ENCODE measurements around the gene PSMA3. TPM values are rescaled to one million over a fixed set of nuclear protein-coding genes. Genes with fewer than 3 reads are reported as not detected.

The PSMA3 gene
- total RNA-seq, 1 experiment from 2014 or later, result 355 TPM

- intact Hi-C loops (cut with micrococcal nuclease; ENCODE audit: unreplicated experiment), result no loop called here
- Histone ChIP-seq H3K4me3 (ENCODE audit: low read depth, low read length, poor library complexity, severe bottlenecking) (peak within 1 kb of the TSS; percentile 90), H3K27me3 (replicated peaks; ENCODE audit: insufficient read depth, low read depth, low read length, poor library complexity) (no peaks in the 10 kb centered on the region), H3K27ac (ENCODE audit: low read depth, low read length, poor library complexity, severe bottlenecking) (peak within 1 kb of the TSS; percentile 84), H3K4me1 (ENCODE audit: insufficient read depth, low read length, poor library complexity, severe bottlenecking) (peaks cover 9% of the 10 kb centered on the region), H3K36me3 (ENCODE audit: insufficient read depth, low read length, poor library complexity, severe bottlenecking) (no peaks in the 10 kb centered on the region), H3K9me3 (ENCODE audit: low read depth, low read length, poor library complexity, severe bottlenecking) (no peaks in the 10 kb centered on the region)
- POLR2A ChIA-PET (ENCODE audit: low non-redundant PET), result no interaction called here
- TF ChIP-seq, protein P1, sequence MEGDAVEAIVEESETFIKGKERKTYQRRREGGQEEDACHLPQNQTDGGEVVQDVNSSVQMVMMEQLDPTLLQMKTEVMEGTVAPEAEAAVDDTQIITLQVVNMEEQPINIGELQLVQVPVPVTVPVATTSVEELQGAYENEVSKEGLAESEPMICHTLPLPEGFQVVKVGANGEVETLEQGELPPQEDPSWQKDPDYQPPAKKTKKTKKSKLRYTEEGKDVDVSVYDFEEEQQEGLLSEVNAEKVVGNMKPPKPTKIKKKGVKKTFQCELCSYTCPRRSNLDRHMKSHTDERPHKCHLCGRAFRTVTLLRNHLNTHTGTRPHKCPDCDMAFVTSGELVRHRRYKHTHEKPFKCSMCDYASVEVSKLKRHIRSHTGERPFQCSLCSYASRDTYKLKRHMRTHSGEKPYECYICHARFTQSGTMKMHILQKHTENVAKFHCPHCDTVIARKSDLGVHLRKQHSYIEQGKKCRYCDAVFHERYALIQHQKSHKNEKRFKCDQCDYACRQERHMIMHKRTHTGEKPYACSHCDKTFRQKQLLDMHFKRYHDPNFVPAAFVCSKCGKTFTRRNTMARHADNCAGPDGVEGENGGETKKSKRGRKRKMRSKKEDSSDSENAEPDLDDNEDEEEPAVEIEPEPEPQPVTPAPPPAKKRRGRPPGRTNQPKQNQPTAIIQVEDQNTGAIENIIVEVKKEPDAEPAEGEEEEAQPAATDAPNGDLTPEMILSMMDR (conservative IDR thresholded peaks at IDR 0.05; ENCODE audit: low read depth, low read length), result no peak
- TF ChIP-seq EZH2 (IDR thresholded peaks at IDR 0.05; ENCODE audit: borderline replicate concordance, low read depth, low read length, poor library complexity, severe bottlenecking), result no peak
- peak; percentile 92 for DNase-seq (ENCODE audit: low spot score)
- CTCF ChIA-PET, result interaction anchor here (0.6 kb wide), 1 partner anchor 58 kb away, joined by 7 read pairs; no protein-coding TSS in a partner anchor
- no TSS peak for BruUV-seq (replicated peaks)
Measured at GRCh38 chr14:58199726-58200479, 44.7 kb upstream of the PSMA3 start, which contains the start of gene ACTR10. TSS of gene ACTR10 (plus strand) at chr14:58200149. CDS start at chr14:58200218, 69 bp downstream.

- CTCF ChIA-PET, result interaction anchor here (0.6 kb wide), 1 partner anchor 58 kb away, joined by 7 read pairs; no protein-coding TSS in a partner anchor
- POLR2A ChIA-PET (ENCODE audit: low non-redundant PET), result no interaction called here
- BruUV-seq (replicated peaks), result no TSS peak
Measured at GRCh38 chr14:58200480-58200841, 44.2 kb upstream of the PSMA3 start.

DNA sequence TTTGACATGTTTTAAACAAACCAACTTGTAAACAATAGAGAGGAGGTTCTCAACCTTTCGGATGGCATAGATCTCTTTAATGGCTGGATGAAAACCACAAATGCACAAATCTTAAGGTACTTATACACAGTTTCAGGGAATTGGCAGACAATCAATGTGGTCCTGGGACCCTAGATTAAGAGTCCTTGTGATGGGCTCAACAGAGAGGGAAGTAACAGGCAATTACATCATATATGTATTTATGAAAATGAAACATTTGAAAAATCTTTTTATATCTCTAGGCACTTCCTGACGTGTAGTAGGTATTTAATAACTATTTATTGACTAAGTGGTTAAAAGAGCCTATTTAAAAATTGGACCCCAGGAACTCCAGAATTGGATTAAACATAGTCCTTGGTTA, 43.8 kb upstream of the PSMA3 start:
- Histone ChIP-seq H3K36me3 (ENCODE audit: insufficient read depth, low read length, poor library complexity, severe bottlenecking) (no peaks in the 10 kb centered on the region), H3K27me3 (replicated peaks; ENCODE audit: insufficient read depth, low read depth, low read length, poor library complexity) (no peaks in the 10 kb centered on the region), H3K27ac (ENCODE audit: low read depth, low read length, poor library complexity, severe bottlenecking) (peak overlapping the region; percentile 84), H3K4me3 (ENCODE audit: low read depth, low read length, poor library complexity, severe bottlenecking) (peak overlapping the region; percentile 90), H3K4me1 (ENCODE audit: insufficient read depth, low read length, poor library complexity, severe bottlenecking) (peaks cover 9% of the 10 kb centered on the region), H3K9me3 (ENCODE audit: low read depth, low read length, poor library complexity, severe bottlenecking) (no peaks in the 10 kb centered on the region)
- BruUV-seq (replicated peaks), result TSS peak; percentile 85
- POLR2A ChIA-PET (ENCODE audit: low non-redundant PET), result no interaction called here
- CTCF ChIA-PET, result no interaction called here
- DNase-seq (ENCODE audit: low spot score), result no peak
- intact Hi-C loops (cut with micrococcal nuclease; ENCODE audit: unreplicated experiment), result no loop called here
- TF ChIP-seq, protein P1 (conservative IDR thresholded peaks at IDR 0.05; ENCODE audit: low read depth, low read length), result no peak
- TF ChIP-seq EZH2 (IDR thresholded peaks at IDR 0.05; ENCODE audit: borderline replicate concordance, low read depth, low read length, poor library complexity, severe bottlenecking), result no peak

More at GRCh38 chr14:58200480-58200841, 44.2 kb upstream of the PSMA3 start:
- intact Hi-C loops (cut with micrococcal nuclease; ENCODE audit: unreplicated experiment), result no loop called here
- Histone ChIP-seq H3K9me3 (ENCODE audit: low read depth, low read length, poor library complexity, severe bottlenecking) (no peaks in the 10 kb centered on the region), H3K36me3 (ENCODE audit: insufficient read depth, low read length, poor library complexity, severe bottlenecking) (no peaks in the 10 kb centered on the region), H3K27me3 (replicated peaks; ENCODE audit: insufficient read depth, low read depth, low read length, poor library complexity) (no peaks in the 10 kb centered on the region), H3K4me1 (ENCODE audit: insufficient read depth, low read length, poor library complexity, severe bottlenecking) (peaks cover 9% of the 10 kb centered on the region), H3K27ac (ENCODE audit: low read depth, low read length, poor library complexity, severe bottlenecking) (peak overlapping the region; percentile 84), H3K4me3 (ENCODE audit: low read depth, low read length, poor library complexity, severe bottlenecking) (peak overlapping the region; percentile 90)
- DNase-seq (ENCODE audit: low spot score), result no peak
- no peak for TF ChIP-seq EZH2 (IDR thresholded peaks at IDR 0.05; ENCODE audit: borderline replicate concordance, low read depth, low read length, poor library complexity, severe bottlenecking)
- TF ChIP-seq, protein P1 (conservative IDR thresholded peaks at IDR 0.05; ENCODE audit: low read depth, low read length), result no peak
